GM21526 (cell line): Measurements from ENCODE around the gene RGPD8.

Experiments used
- ATAC-seq: cut with Tn5 transposase; IDR thresholded peaks from one replicate; pipeline ENCODE4 v1.9.1; 2021; ENCODE audit warnings: moderate library complexity; ENCODE audit not compliant: unreplicated experiment, low FRiP score

RGPD8 gene

DNA sequence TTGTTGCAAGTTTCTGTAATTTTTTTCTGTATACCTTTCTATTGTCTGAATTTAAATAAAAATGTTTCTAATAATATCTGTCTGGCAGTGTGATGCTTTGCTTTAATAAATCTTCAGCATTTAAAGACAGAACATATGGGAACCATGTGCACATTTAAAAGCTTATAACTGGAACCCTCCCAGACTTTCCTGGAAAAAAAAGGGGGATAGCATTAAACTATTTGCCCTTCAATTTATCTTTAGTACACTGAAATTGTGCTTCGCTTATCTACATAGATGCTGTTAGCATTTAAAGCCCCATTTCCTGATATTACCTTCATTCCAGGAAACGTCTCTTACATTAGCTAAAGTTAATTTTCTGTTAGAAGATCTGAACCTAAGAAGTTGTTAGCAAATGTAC is 93.5 kb downstream of the RGPD8 start:
- ATAC-seq = no peak

DNA sequence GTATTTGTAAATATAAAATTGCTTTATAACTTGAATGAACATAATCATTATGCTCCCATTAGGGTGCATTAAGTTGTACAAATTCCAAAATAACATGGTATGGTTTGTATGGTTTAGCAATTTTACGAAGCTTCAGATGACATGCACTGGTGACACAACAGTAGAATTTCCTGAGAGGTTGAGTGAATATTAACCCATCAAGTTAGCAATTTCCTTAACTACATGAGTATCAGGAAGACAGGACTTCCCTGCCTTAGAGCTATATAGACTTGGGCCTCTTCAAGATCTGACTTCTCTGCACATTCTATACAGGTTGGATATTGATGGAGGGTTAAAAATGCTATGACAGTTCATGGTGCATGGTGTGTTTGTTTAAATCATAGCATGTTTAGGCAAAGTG is 97.8 kb downstream of the RGPD8 start:
- ATAC-seq = no peak

DNA sequence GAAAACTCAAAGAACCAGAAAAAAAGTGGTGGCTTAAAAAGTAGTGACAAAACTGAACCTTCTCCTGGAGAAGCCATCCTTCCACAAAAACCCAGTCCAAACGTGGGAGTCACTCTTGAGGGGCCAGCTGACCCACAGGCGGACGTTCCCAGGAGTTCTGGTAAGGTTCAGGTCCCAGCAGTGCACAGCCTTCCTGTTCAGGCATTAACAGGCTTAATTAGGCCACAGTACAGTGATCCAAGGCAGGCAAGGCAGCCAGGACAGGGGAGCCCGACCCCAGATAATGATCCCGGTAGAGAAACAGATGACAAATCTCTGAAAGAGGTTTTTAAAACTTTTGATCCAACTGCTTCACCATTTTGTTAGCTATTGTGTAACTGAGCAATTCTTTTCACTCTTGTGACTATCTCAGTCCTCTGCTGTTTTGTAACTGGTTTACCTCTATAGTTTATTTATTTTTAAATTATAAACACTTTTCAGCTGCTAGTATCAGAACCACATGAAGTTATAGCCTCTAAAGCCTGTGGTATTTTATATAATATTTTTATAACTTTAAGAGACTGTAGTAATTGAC is 101.2 kb downstream of the RGPD8 start:
- ATAC-seq = no peak

GRCh38 chr2:112322919-112323318 is 110.5 kb downstream of the RGPD8 start:
- ATAC-seq = no peak

DNA sequence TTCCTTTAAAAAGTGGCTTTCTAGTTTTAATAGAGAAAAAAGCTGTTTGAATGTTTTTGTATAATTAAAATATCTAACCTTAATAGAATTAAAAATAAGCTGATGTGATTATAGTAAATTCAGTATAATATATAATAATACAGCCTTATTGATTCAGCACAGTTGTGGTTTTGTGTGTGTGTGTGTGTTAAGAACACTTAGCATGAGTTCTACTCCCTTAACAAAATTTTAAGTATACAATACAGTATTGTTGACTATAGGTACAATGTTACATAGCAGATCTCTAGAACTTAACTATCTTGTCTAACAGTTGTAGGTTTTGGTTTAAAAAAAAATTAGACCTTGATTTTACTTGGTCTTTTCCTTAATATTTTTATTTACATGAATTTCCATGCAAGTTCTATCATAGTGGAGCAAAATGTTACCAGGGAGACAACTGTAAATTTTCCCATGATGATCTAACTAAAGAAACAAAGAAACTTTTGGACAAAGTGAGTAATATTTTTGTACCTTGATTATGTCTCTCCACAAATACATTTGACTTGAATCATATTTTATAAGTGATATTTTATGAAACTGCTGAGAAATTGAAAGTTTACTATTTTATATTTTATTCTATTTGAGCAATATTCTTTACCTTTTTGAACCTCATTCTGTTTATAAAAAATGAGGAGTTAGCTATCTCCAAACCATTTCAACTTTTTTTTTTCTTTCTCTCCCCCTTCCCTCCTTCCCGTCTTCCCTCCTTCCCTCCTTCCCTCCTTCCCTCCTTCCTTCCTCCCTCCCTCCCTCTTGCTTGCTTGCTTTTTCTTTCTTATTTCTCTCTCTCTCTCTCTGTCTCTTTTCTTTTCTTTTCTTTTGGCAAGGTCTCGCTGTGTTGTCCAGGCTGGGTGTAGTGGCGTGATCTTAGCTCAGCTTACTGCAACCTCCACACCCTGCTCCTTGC is 111.8 kb downstream of the RGPD8 start:
- ATAC-seq = no peak
